Ishikawa (cell line): ENCODE results near the gene HPCAL4.
A peak's percentile ranks its signal among the peaks of the same experiment; 100 is the strongest.

Source experiments
- CEBPB ChIP-seq: IDR thresholded peaks from 2 replicates; pipeline ENCODE4 v1.6.1; 2012
- CREB1 ChIP-seq: IDR thresholded peaks from 2 replicates; pipeline ENCODE4 v1.6.1; 2012; ENCODE audit warnings: low read depth
- EGR1 ChIP-seq: IDR thresholded peaks from 2 replicates; pipeline ENCODE4 v1.6.1; 2012
- FOXM1 ChIP-seq: IDR thresholded peaks from 2 replicates; pipeline ENCODE4 v1.6.1; 2012; ENCODE audit warnings: low read depth, borderline replicate concordance
- NFIC ChIP-seq: IDR thresholded peaks from 2 replicates; pipeline ENCODE4 v1.6.1; 2012
- RAD21 ChIP-seq: IDR thresholded peaks from 2 replicates; pipeline ENCODE4 v1.6.1; 2012; ENCODE audit warnings: low read depth
- TAF1 ChIP-seq: IDR thresholded peaks from 2 replicates; pipeline ENCODE4 v1.6.1; 2012; ENCODE audit warnings: low read depth, mild to moderate bottlenecking
- TEAD4 ChIP-seq: IDR thresholded peaks from 2 replicates; pipeline ENCODE4 v1.6.1; 2012
- YY1 ChIP-seq: IDR thresholded peaks from 2 replicates; pipeline ENCODE4 v1.6.1; 2012; ENCODE audit warnings: low read depth
- ZBTB7A ChIP-seq: IDR thresholded peaks from 2 replicates; pipeline ENCODE4 v1.6.1; 2012; ENCODE audit warnings: low read depth
- TF ChIP-seq, protein P1 (sequence below): IDR thresholded peaks from 2 replicates; pipeline ENCODE4 v1.6.1; 2012; ENCODE audit warnings: low read depth, mild to moderate bottlenecking
- TF ChIP-seq, protein P2 (sequence below): IDR thresholded peaks from 2 replicates; pipeline ENCODE4 v1.6.1; 2012

DNA sequence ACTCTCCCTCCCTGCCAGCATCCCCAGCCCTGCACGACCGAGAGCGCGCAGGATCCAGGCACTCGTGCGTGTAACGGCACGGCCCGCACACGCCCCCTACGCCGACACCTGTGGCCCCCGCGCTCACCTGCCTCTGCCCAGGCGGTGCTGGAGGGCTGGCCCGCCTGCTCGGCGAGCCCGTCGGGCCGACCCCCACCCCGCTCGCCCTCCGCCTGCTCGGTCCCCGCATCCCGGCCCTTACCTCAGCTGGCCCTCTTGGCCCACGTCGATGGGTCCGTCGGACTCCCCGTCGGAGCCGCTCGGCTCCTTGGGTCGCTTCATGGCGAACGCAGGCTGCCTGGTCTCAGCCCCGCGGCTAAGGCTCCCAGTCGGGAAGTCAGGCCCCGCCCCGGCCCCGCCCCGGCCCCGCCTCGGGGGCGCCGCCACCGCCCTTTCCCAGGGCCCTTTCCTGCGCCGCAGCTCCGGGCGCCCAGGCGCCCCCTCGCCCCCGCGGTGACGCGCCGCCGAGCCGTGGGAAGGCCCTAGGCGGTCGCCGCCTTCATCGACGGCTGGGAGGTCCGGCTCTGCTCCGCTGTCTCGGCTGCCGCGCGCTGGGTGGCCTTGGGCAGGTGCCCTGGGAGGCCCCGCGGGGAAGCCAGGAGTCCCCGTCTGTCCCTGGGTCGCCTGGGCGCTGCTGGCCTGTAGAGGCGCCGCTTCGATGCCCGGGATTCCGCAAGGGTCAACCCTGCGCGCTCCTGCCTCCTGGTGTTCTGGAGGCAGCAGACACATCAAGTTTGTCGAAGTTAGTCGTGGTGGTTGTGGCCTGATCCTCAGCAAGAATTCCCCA, 51.7 kb downstream of the HPCAL4 start, which contains the start of gene HEYL:
- TF ChIP-seq RAD21 (peak; percentile 25; the same call in 1 of the 2 replicates), CEBPB (no peak), TAF1 (0 out of 2 replicates have a peak, but pooled peaks have one; percentile 40), FOXM1 (no peak), EGR1 (peak; percentile 73), NFIC (no peak), CREB1 (no peak), TEAD4 (peak; percentile 29; the same call in 1 of the 2 replicates), YY1 (peak; percentile 21; the same call in 1 of the 2 replicates), ZBTB7A (peak; percentile 88)
- TF ChIP-seq, protein P1, sequence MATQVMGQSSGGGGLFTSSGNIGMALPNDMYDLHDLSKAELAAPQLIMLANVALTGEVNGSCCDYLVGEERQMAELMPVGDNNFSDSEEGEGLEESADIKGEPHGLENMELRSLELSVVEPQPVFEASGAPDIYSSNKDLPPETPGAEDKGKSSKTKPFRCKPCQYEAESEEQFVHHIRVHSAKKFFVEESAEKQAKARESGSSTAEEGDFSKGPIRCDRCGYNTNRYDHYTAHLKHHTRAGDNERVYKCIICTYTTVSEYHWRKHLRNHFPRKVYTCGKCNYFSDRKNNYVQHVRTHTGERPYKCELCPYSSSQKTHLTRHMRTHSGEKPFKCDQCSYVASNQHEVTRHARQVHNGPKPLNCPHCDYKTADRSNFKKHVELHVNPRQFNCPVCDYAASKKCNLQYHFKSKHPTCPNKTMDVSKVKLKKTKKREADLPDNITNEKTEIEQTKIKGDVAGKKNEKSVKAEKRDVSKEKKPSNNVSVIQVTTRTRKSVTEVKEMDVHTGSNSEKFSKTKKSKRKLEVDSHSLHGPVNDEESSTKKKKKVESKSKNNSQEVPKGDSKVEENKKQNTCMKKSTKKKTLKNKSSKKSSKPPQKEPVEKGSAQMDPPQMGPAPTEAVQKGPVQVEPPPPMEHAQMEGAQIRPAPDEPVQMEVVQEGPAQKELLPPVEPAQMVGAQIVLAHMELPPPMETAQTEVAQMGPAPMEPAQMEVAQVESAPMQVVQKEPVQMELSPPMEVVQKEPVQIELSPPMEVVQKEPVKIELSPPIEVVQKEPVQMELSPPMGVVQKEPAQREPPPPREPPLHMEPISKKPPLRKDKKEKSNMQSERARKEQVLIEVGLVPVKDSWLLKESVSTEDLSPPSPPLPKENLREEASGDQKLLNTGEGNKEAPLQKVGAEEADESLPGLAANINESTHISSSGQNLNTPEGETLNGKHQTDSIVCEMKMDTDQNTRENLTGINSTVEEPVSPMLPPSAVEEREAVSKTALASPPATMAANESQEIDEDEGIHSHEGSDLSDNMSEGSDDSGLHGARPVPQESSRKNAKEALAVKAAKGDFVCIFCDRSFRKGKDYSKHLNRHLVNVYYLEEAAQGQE = no peak
- TF ChIP-seq, protein P2, sequence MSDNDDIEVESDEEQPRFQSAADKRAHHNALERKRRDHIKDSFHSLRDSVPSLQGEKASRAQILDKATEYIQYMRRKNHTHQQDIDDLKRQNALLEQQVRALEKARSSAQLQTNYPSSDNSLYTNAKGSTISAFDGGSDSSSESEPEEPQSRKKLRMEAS = peak; percentile 37
